ENCODE data around the gene PGA5. TPM values are rescaled to one million over a fixed set of nuclear protein-coding genes. Genes with fewer than 3 reads are reported as not detected.

PGA5 gene
- total and polyA plus RNA-seq, 9 donors = 0.27 to 1.7 (median 0.94) TPM; not detected in 4

DNA sequence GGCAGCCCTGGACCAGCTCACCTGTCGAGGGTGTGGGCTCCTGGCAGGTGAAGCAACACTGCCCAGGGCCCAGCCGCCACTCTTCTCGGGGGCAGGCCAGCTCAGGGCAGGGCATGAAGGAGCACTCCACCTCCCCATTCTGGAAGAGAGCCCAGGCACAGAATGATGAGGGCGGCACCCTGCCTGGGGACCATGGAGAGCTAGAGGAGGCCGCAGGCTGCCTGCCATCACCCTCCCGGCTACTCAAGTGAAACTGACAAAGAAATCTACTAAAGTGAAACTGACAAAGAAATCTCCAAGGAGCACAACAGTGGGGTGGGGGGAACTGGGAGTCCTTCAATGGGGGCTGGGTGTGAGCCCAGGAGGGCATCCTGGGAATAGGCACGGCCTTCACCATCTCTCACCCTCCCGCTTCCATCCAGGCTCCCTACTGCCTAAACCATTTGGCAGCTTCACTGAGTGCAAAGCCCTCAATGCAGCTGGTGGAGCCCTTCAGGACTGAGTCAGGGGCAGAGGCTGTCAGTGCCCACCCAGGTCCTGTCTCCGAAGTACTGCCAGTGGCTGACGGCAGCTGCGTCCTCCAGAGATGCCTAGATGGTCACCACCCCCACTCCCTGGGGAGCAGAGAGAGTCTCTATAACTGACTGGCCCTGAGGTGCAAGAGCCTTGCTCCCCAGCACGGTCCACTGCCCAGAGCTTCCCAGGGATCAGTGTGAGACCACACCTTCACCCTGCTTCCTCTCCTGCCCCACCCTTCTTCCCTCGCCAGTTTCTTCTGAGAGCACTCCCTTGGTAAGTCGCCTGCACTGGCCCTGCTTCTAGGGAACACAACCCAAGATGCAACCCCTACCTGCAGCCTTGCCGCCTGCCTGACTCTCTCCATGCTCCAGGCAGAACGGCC is 32.5 kb downstream of the PGA5 start:
- 82 to 87% (median 83%) methylated on average over 13 to 16 of the region's 16 CpGs for WGBS, 3 donors
- no peaks in the 10 kb centered on the region for H3K36me3 ChIP-seq
- H3K4me3 ChIP-seq = no peak overlapping the region
- DNase-seq = no peak
- no peak overlapping the region for H3K27ac ChIP-seq
- TF ChIP-seq EP300 (IDR thresholded peaks at IDR 0.05) = no peak
- TF ChIP-seq POLR2A (IDR thresholded peaks at IDR 0.05) = no peak
- TF ChIP-seq, protein P1, sequence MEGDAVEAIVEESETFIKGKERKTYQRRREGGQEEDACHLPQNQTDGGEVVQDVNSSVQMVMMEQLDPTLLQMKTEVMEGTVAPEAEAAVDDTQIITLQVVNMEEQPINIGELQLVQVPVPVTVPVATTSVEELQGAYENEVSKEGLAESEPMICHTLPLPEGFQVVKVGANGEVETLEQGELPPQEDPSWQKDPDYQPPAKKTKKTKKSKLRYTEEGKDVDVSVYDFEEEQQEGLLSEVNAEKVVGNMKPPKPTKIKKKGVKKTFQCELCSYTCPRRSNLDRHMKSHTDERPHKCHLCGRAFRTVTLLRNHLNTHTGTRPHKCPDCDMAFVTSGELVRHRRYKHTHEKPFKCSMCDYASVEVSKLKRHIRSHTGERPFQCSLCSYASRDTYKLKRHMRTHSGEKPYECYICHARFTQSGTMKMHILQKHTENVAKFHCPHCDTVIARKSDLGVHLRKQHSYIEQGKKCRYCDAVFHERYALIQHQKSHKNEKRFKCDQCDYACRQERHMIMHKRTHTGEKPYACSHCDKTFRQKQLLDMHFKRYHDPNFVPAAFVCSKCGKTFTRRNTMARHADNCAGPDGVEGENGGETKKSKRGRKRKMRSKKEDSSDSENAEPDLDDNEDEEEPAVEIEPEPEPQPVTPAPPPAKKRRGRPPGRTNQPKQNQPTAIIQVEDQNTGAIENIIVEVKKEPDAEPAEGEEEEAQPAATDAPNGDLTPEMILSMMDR (IDR thresholded peaks at IDR 0.05) = no peak
- no peaks in the 10 kb centered on the region for H3K4me1 ChIP-seq (ENCODE audit: insufficient read depth)
- intact Hi-C loops (cut with DNase I) = no loop called here
- H3K27me3 ChIP-seq = no peaks in the 10 kb centered on the region
- H3K9me3 ChIP-seq = no peaks in the 10 kb centered on the region

DNA sequence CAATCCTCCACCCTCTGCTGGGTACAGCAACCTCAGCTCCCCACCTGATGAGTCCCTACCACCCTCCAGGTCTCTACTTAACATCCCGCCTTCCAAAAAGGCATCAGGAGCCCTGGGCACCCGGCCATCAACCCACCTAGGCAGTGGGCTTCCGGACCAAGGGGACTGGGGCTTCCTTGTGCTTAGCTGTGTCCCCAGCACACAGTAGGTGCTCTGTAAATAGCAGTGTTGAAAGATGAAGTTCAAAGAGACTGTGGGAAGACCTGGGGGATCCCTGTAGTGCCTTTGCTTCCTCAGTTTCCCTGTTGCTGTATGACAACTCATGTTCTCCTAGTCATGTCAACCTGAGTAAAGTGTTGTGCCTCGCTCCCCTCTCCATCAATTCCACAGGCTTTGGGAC is 33.1 kb downstream of the PGA5 start:
- Histone ChIP-seq H3K36me3 (no peaks in the 10 kb centered on the region), H3K4me1 (ENCODE audit: insufficient read depth) (no peaks in the 10 kb centered on the region), H3K27ac (no peak overlapping the region), H3K27me3 (no peaks in the 10 kb centered on the region), H3K9me3 (no peaks in the 10 kb centered on the region), H3K4me3 (no peak overlapping the region)
- intact Hi-C loops (cut with DNase I) = no loop called here
- WGBS, 3 donors = 94 to 99% (median 96%) methylated on average over 4 of the region's 4 CpGs
- TF ChIP-seq, protein P1 (IDR thresholded peaks at IDR 0.05) = no peak
- TF ChIP-seq POLR2A (IDR thresholded peaks at IDR 0.05) (no peak), EP300 (IDR thresholded peaks at IDR 0.05) (no peak)
- DNase-seq = no peak

DNA sequence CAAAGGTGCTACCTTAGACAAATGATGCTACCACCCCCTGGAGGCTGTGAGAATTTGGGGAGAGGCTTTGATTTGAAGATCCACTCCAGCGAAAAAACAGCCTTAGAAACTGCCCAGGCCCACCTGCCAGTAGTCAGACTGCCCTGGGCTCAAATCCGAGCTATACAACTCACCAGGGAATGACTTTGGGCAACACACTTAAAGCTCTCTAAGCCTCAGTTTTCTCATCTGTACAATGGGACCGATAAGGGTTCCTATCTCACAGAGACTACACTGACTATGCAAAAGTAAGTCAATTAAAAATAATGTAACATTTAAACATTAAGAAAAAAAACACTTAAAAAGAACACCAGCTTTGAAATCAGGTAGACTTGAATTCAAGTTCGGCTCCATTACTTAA is 34.2 kb downstream of the PGA5 start:
- no peak for DNase-seq
- Histone ChIP-seq H3K27ac (no peak overlapping the region), H3K27me3 (no peaks in the 10 kb centered on the region), H3K36me3 (no peaks in the 10 kb centered on the region), H3K4me3 (no peak overlapping the region), H3K4me1 (ENCODE audit: insufficient read depth) (no peaks in the 10 kb centered on the region), H3K9me3 (no peaks in the 10 kb centered on the region)
- TF ChIP-seq, protein P1 (IDR thresholded peaks at IDR 0.05) = no peak
- TF ChIP-seq EP300 (IDR thresholded peaks at IDR 0.05) (no peak), POLR2A (IDR thresholded peaks at IDR 0.05) (no peak)
- intact Hi-C loops (cut with DNase I) = no loop called here
- WGBS, 3 donors = 91 to 97% (median 95%) methylated on average over 4 of the region's 4 CpGs

DNA sequence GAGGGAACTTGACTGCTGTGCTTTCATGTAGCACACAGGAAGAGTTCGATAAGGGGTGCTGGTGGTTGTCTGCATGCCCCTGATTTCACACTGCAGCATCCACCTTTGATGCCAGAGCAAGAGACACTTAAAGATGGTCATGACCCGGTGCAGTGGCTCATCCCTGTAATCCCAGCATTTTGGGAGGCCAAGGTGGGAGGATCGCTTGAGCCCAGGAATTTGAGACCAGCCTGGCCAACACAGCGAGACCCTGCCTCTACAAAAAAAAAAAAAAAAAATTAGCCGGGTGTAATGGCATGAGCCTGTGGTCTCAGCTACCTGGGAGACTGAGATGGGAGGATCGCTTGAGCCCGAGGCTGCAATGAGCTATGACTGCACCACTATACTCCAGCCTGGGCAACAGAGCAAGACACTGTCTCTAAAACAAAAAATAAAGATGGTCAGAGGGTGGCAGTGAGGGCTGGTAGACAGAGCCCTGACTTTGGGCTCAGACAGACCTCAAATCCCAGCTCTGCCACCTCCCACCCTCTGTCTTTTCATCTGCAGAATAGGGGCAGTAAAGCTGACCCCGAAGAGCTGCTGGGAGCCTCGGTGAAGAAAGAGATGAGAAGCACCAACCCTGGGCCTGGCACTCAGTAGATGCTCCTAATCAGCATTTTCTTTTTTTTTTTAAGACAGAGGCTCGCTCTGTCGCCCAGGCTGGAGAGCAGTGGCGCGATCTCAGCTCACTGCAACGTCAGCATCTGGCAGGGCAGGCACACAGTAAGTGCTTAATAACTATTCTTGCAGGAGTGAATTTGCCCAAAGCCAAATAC is 36.4 kb downstream of the PGA5 start:
- Histone ChIP-seq H3K36me3 (no peaks in the 10 kb centered on the region), H3K9me3 (no peaks in the 10 kb centered on the region), H3K27ac (no peak overlapping the region), H3K27me3 (no peaks in the 10 kb centered on the region), H3K4me3 (no peak overlapping the region), H3K4me1 (ENCODE audit: insufficient read depth) (peaks cover 2% of the 10 kb centered on the region)
- TF ChIP-seq, protein P1 (IDR thresholded peaks at IDR 0.05) = no peak
- TF ChIP-seq POLR2A (IDR thresholded peaks at IDR 0.05) (no peak), EP300 (IDR thresholded peaks at IDR 0.05) (no peak)
- 60 to 64% (median 61%) methylated on average over 14 of the region's 14 CpGs for WGBS, 3 donors
- no peak for DNase-seq
- intact Hi-C loops (cut with DNase I) = no loop called here

Data from ovary (tissue), 9 donors.